Lower leg skin (tissue), 4 donors: ENCODE measurements around the gene NEDD4L. TPM values are rescaled to one million over a fixed set of nuclear protein-coding genes. Genes with fewer than 3 reads are reported as not detected.

ENCODE experiments used
- DNase-seq, 2 donors: peaks; one replicate each; pipeline ENCODE4 v3.0.0-alpha.2; 2019; ENCODE audit warnings: low spot score in 2 of 2
- H3K4me3 ChIP-seq: fragments of 200-600 bp; sonication (generic); 2 replicates; pipeline ENCODE4 v1.5.1; 2017; ENCODE audit warnings: mild to moderate bottlenecking, low read depth; ENCODE audit not compliant: poor library complexity, severe bottlenecking
- POLR2A ChIP-seq, 2 donors: fragments of 450-650 bp; IDR thresholded peaks; one replicate each; pipeline ENCODE4 v1.6.1; 2016 to 2017; ENCODE audit warnings: antibody characterized with exemption in 2 of 2, mild to moderate bottlenecking in 1 of 2, moderate library complexity in 1 of 2
- WGBS, 2 donors: methylation state at CpG; one replicate each; pipeline ENCODE4 v1.1.5; 2018; 5-methylcytosine and 5-hydroxymethylcytosine counted together
- intact Hi-C: fragments of 100-400 bp; cut with DNase I; formaldehyde crosslinking; loops from one replicate; pipeline ENCODE4 v1.15.0; 2023; ENCODE audit warnings: low total_unique reads
- total RNA-seq, 4 donors: library from RNA; depleted of rRNA; stranded (reverse); fragments of >200 nt; gene quantifications; one replicate each; pipeline ENCODE4 v1.1.0, GENCODE V29; 2016
- TF ChIP-seq, protein P1 (sequence below), 3 donors: fragments of 450-650 bp; IDR thresholded peaks; one replicate each; pipeline ENCODE4 v1.5.1; 2016; ENCODE audit warnings: antibody characterized with exemption in 3 of 3, mild to moderate bottlenecking in 3 of 3, moderate library complexity in 2 of 3

Gene NEDD4L
- total RNA-seq, 4 donors from 2014 or later: 22.9 to 127 (median 35.0) TPM

DNA sequence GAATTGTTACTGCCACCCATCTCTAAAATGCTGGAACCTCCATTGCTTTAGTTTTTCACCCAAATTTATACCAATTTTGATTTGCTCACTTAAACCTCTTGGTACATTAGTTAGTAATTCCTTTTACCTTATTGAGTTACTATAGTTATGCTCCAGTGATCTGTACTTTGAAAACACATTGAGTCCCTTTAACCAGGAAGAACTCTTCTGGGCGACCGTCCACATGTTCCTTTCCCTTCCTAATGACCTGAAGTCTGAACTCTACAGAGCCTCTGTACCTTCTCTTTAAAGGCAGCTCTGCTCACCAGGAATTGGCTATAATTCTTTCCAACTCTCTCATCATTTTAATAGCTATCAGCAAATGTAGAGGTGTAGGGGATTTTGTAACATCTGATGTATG, 290.0 kb downstream of the NEDD4L start:
- no peak for DNase-seq
- no peak overlapping the region for H3K4me3 ChIP-seq
- WGBS, 2 donors: 92 to 100% methylated on average over 2 of the region's 2 CpGs
- intact Hi-C loops: no loop called here
- TF ChIP-seq POLR2A (IDR thresholded peaks at IDR 0.05): no peak
- TF ChIP-seq, protein P1, sequence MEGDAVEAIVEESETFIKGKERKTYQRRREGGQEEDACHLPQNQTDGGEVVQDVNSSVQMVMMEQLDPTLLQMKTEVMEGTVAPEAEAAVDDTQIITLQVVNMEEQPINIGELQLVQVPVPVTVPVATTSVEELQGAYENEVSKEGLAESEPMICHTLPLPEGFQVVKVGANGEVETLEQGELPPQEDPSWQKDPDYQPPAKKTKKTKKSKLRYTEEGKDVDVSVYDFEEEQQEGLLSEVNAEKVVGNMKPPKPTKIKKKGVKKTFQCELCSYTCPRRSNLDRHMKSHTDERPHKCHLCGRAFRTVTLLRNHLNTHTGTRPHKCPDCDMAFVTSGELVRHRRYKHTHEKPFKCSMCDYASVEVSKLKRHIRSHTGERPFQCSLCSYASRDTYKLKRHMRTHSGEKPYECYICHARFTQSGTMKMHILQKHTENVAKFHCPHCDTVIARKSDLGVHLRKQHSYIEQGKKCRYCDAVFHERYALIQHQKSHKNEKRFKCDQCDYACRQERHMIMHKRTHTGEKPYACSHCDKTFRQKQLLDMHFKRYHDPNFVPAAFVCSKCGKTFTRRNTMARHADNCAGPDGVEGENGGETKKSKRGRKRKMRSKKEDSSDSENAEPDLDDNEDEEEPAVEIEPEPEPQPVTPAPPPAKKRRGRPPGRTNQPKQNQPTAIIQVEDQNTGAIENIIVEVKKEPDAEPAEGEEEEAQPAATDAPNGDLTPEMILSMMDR (IDR thresholded peaks at IDR 0.05): no peak

DNA sequence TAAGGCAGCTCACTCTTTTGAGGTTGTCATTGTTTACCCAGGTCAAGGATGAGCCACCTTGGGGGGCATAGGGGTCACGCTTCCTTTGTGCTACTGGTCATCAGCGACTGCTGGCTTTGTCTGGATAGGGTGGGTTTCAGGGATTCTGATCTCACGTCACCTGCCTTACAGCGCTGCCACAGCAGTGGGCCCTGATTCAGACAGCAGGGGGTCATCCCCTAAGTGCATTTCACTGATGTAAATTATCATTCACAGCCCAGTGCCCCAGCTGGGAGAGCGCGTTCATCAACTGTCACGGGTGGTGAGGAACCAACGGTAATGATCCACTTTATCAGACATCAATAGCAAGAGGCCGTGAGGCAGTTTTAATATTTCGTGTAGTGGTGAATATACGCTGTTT, 291.2 kb downstream of the NEDD4L start:
- WGBS, 2 donors: 95 to 96% methylated on average over 11 of the region's 11 CpGs
- DNase-seq: no peak
- intact Hi-C loops: no loop called here
- TF ChIP-seq POLR2A (IDR thresholded peaks at IDR 0.05): no peak
- TF ChIP-seq, protein P1 (IDR thresholded peaks at IDR 0.05): no peak
- H3K4me3 ChIP-seq: no peak overlapping the region

DNA sequence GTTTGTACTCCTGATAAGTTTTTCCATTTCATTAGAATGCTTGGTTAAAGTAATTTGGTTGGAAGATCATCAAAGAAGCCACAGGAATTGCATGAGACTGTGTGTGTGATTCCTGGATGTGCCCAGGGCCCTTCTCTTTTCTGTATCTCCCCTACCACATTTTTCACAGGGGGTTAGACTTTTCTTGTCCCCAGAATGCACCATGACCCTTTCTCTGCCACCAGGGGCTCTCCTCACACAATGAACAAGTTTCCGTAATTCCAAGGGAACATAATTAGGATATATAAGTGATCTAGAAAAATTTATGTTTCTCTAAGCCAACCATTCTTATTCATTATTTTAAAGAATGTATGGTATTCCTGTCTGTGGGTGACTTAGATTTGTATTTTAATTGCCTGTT, 291.8 kb downstream of the NEDD4L start:
- WGBS, 2 donors: 64 to 83% methylated on average over 1 of the region's 1 CpG
- no peak for TF ChIP-seq POLR2A (IDR thresholded peaks at IDR 0.05)
- TF ChIP-seq, protein P1 (IDR thresholded peaks at IDR 0.05): no peak
- H3K4me3 ChIP-seq: no peak overlapping the region
- intact Hi-C loops: no loop called here
- no peak for DNase-seq

DNA sequence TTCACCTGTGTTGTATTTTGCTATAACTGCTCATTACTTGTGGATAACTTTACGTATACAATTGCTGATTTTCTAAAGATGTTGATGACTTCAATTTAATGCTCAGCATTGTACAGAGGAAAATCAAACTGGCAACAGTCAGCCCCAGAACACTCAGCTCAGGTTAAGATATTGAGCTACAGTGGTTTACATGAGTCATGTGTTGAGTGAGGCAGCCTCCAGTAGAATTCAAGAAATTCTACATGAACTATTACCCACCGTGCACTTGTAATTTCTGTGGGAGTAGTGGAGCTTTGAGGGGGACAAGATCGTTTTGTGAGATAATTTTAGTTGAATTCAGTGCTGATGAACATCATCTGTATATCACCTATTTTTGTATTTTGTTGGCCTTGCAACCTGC, 292.6 kb downstream of the NEDD4L start:
- 79 to 88% methylated on average over 3 of the region's 3 CpGs for WGBS, 2 donors
- no peak overlapping the region for H3K4me3 ChIP-seq
- intact Hi-C loops: no loop called here
- DNase-seq: no peak
- no peak for TF ChIP-seq POLR2A (IDR thresholded peaks at IDR 0.05)
- TF ChIP-seq, protein P1 (IDR thresholded peaks at IDR 0.05): no peak

DNA sequence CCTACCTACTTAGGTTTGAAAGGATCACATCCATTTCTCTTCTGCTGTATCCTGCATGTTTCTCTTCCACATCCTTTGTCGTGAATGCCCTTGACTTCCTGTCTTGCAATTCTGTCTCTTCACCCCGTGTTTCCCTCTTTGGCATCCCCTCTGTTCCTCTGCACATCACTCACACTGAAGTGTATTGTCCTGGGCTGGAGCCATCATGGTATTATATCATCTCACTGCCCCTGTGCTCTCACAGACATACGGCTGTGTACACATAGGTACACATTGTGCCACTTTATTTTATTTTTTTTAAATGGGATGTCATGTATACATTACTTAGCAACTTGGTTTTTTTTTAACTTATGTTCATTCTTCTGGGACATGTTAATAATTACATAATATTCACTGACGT, 293.3 kb downstream of the NEDD4L start:
- intact Hi-C loops: no loop called here

DNA sequence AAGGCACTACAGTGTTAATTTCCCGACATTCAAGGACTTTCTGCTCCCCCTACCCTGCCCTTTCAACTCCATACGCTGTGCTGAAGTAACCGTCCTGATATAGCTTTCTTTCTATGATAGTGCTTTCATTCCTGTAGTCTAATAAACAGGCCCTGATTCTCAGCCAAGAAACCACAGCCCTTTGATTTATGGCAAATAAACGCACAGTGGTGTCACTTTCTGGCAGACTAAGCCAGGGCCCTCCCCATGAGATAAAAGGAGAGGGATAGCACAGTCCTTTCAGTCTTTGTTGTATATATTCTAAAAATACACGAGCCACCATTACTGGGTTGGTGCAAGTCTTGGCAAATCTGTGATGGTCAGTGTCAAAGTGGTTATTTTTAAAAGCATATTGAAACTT, 293.7 kb downstream of the NEDD4L start:
- TF ChIP-seq, protein P1 (IDR thresholded peaks at IDR 0.05): no peak
- TF ChIP-seq POLR2A (IDR thresholded peaks at IDR 0.05): no peak
- H3K4me3 ChIP-seq: no peak overlapping the region
- intact Hi-C loops: no loop called here
- DNase-seq: no peak
- WGBS, 2 donors: 34 to 42% methylated on average over 5 of the region's 5 CpGs

More for the DNA sequence above, 293.3 kb downstream of the NEDD4L start:
- TF ChIP-seq, protein P1 (IDR thresholded peaks at IDR 0.05): no peak
- no peak for TF ChIP-seq POLR2A (IDR thresholded peaks at IDR 0.05)
- H3K4me3 ChIP-seq: no peak overlapping the region
- no peak for DNase-seq
- 37 to 43% methylated on average over 4 of the region's 4 CpGs for WGBS, 2 donors
